Loucy (cell line): ENCODE results near the gene SRGAP1.

Experiments
- CTCF ChIP-seq: fragments of 200-600 bp; sonication (generic); conservative IDR thresholded peaks from 2 replicates; pipeline ENCODE4 v1.5.1; 2014; ENCODE audit warnings: mild to moderate bottlenecking, antibody characterized with exemption, low read length
- EZH2phosphoT487 ChIP-seq: fragments of 200-600 bp; IDR thresholded peaks from 2 replicates; pipeline ENCODE4 v1.6.1; 2018; ENCODE audit warnings: antibody characterized with exemption, mild to moderate bottlenecking, moderate library complexity, borderline replicate concordance

DNA sequence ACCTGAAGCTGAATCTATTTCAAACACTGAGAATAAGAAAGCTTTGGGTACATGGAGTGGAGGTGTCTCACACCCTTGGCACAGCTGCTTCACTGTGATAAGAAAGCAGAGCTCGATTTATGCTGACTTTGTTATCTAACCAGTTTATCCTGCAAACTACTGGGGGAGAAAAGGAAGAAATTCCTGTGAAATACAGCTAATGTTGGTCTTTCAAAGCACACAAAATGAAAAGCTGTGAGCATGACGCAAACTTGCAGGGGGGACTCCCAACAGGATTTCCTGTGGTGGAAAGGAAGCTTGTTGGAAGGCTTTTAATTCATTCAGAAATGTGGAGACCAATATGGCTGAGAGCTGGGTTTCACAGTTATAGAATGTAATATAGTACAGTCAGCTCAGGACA is 53.4 kb downstream of the SRGAP1 start:
- TF ChIP-seq CTCF (no peak), EZH2phosphoT487 (no peak)
